RWPE2 (cell line): ENCODE results near the gene NKX2-2.

Source experiments
- ATAC-seq: fragments of 200-7000 bp; cut with Tn5 transposase; 3 replicates; pipeline ENCODE4 v1.9.1; 2021; ENCODE audit warnings: low read depth
- DNase-seq: peaks from one replicate; pipeline ENCODE4 v3.0.0-alpha.2; 2020; ENCODE audit warnings: low spot score
- H3K27ac ChIP-seq: fragments of 450-650 bp; 2 replicates; pipeline ENCODE4 v1.5.1; 2017; ENCODE audit warnings: mild to moderate bottlenecking; ENCODE audit not compliant: poor library complexity, severe bottlenecking
- H3K27me3 ChIP-seq: fragments of 250-450 bp; sonication (Bioruptor Pico); 2 replicates; pipeline ENCODE4 v1.5.1; 2021; ENCODE audit warnings: mild to moderate bottlenecking, moderate library complexity; ENCODE audit not compliant: insufficient read depth, poor library complexity, severe bottlenecking
- H3K36me3 ChIP-seq: fragments of 250-450 bp; sonication (Bioruptor Pico); 2 replicates; pipeline ENCODE4 v1.5.1; 2020; ENCODE audit warnings: low read depth, mild to moderate bottlenecking, moderate library complexity
- H3K4me1 ChIP-seq: fragments of 250-450 bp; sonication (Bioruptor Pico); 2 replicates; pipeline ENCODE4 v1.5.1; 2021; ENCODE audit warnings: mild to moderate bottlenecking, moderate library complexity; ENCODE audit not compliant: insufficient read depth, poor library complexity, severe bottlenecking
- H3K4me3 ChIP-seq: fragments of 250-450 bp; sonication (Bioruptor Pico); 2 replicates; pipeline ENCODE4 v1.5.1; 2021; ENCODE audit warnings: mild to moderate bottlenecking, moderate library complexity; ENCODE audit not compliant: severe bottlenecking
- H3K9me3 ChIP-seq: fragments of 250-450 bp; sonication (Bioruptor Pico); 2 replicates; pipeline ENCODE4 v1.5.1; 2021; ENCODE audit warnings: mild to moderate bottlenecking, moderate library complexity; ENCODE audit not compliant: severe bottlenecking
- CTCF ChIP-seq: fragments of 450-650 bp; IDR thresholded peaks from one replicate; pipeline ENCODE4 v1.5.1; 2017; ENCODE audit warnings: mild to moderate bottlenecking, moderate library complexity; ENCODE audit not compliant: poor library complexity, severe bottlenecking

Gene NKX2-2

GRCh38 chr20:21505810-21506530 lies 7.9 kb downstream of the NKX2-2 start:
- Histone ChIP-seq H3K9me3 (no peaks in the 10 kb centered on the region), H3K27ac (no peak overlapping the region), H3K4me3 (peak overlapping the region; percentile 16), H3K36me3 (no peaks in the 10 kb centered on the region), H3K4me1 (no peaks in the 10 kb centered on the region), H3K27me3 (peaks cover 64% of the 10 kb centered on the region)
- no peak for DNase-seq
- ATAC-seq, result peak; percentile 10; the same call in 1 of the 3 replicates
- peak; percentile 61 for TF ChIP-seq CTCF

- Histone ChIP-seq H3K9me3 (no peaks in the 10 kb centered on the region), H3K27ac (no peak overlapping the region), H3K4me1 (no peaks in the 10 kb centered on the region), H3K36me3 (no peaks in the 10 kb centered on the region), H3K4me3 (peak overlapping the region; percentile 16), H3K27me3 (peaks cover 59% of the 10 kb centered on the region)
- TF ChIP-seq CTCF, result peak; percentile 92
- no peak for DNase-seq
- peak; percentile 67 for ATAC-seq
Observed at GRCh38 chr20:21505161-21505809, 8.6 kb downstream of the NKX2-2 start.

GRCh38 chr20:21504323-21504722 lies 9.5 kb downstream of the NKX2-2 start:
- no peak for TF ChIP-seq CTCF
- DNase-seq, result no peak
- no peak for ATAC-seq
- H3K9me3 ChIP-seq, result no peaks in the 10 kb centered on the region
- H3K4me1 ChIP-seq, result no peaks in the 10 kb centered on the region
- H3K27me3 ChIP-seq, result peaks cover 49% of the 10 kb centered on the region
- no peaks in the 10 kb centered on the region for H3K36me3 ChIP-seq
- H3K27ac ChIP-seq, result no peak overlapping the region
- H3K4me3 ChIP-seq, result no peak overlapping the region

- Histone ChIP-seq H3K4me1 (no peaks in the 10 kb centered on the region), H3K9me3 (no peaks in the 10 kb centered on the region), H3K36me3 (no peaks in the 10 kb centered on the region), H3K4me3 (no peak overlapping the region), H3K27me3 (peaks cover 41% of the 10 kb centered on the region), H3K27ac (no peak overlapping the region)
- no peak for TF ChIP-seq CTCF
- no peak for DNase-seq
- ATAC-seq, result peak; percentile 48; the same call in 2 of the 3 replicates
Observed at GRCh38 chr20:21503345-21503744, 10.5 kb downstream of the NKX2-2 start.

GRCh38 chr20:21501184-21501583 lies 12.7 kb downstream of the NKX2-2 start:
- H3K36me3 ChIP-seq, result no peaks in the 10 kb centered on the region
- H3K9me3 ChIP-seq, result no peaks in the 10 kb centered on the region
- H3K4me3 ChIP-seq, result no peak overlapping the region
- TF ChIP-seq CTCF, result no peak
- H3K4me1 ChIP-seq, result no peaks in the 10 kb centered on the region
- H3K27me3 ChIP-seq, result peaks cover 19% of the 10 kb centered on the region
- no peak overlapping the region for H3K27ac ChIP-seq
- ATAC-seq (no peak), DNase-seq (no peak)
